B cell (primary cell): ENCODE data around the gene PDZD2. TPM values are rescaled to one million over a fixed set of nuclear protein-coding genes. Genes with fewer than 3 reads are reported as not detected.
"Not testable (repeated sequence)": the region's sequence is repeated elsewhere in the genome, so short reads cannot be mapped to it uniquely, and the experiment has no call there.

Experiments
- ATAC-seq: fragments of 200-7000 bp; cut with Tn5 transposase; one replicate; pipeline ENCODE4 v1.10.0; 2021; ENCODE audit warnings: low read depth, mild to moderate bottlenecking, moderate number of reproducible peaks, moderate library complexity
- CTCF ChIA-PET: fragments of 350-600 bp; sonication (Branson Sonifier 250); formaldehyde crosslinking; loops from one replicate; lab custom pipeline; 2021; ENCODE audit warnings: antibody characterized with exemption, inconsistent platforms; lab: Charles Lee
- POLR2A ChIA-PET: fragments of 350-600 bp; sonication (Branson Sonifier 250); formaldehyde crosslinking; loops from one replicate; lab custom pipeline; 2021; ENCODE audit warnings: antibody characterized with exemption; lab: Charles Lee
- DNase-seq: peaks from one replicate; pipeline ENCODE4 v3.0.0; 2013
- H2AFZ ChIP-seq: 2 replicates; pipeline ENCODE4 v1.6.1; 2012; ENCODE audit warnings: mild to moderate bottlenecking, low read depth, low read length; ENCODE audit not compliant: insufficient read depth, poor library complexity, severe bottlenecking
- H3K27ac ChIP-seq, 2 donors: 1 replicate in 1 of 2; 2 replicates in 1 of 2; pipeline ENCODE4 v1.5.1; 2012 to 2013; ENCODE audit warnings: low read length in 2 of 2, mild to moderate bottlenecking in 2 of 2, moderate library complexity in 1 of 2
- H3K27me3 ChIP-seq, 4 experiments: fragments of 200-600 bp in 1 of 4; sonication (generic) in 1 of 4; replicated peaks in 1 of 4; 1 replicate in 2 of 4; 2 replicates in 2 of 4; pipeline versions ENCODE4 v1.6.1 to v1.7.0; 2013 to 2016; ENCODE audit warnings: low read length in 3 of 4, mild to moderate bottlenecking in 2 of 4, mixed read lengths in 1 of 4, moderate library complexity in 1 of 4; ENCODE audit not compliant: insufficient read depth in 4 of 4, control insufficient read depth in 3 of 4; ENCODE audit errors: control extremely low read depth in 1 of 4
- H3K36me3 ChIP-seq, 2 experiments: replicated peaks in 1 of 2; 1 replicate in 1 of 2; 2 replicates in 1 of 2; pipeline versions ENCODE4 v1.6.1 to v1.7.1; 2013; ENCODE audit warnings: low read length in 1 of 2; ENCODE audit not compliant: insufficient read depth in 2 of 2, control insufficient read depth in 1 of 2; ENCODE audit errors: control extremely low read depth in 1 of 2, extremely low read depth in 1 of 2
- H3K4me1 ChIP-seq, 2 donors: fragments of 200-600 bp in 1 of 2; sonication (generic) in 1 of 2; 1 replicate in 1 of 2; 2 replicates in 1 of 2; pipeline versions ENCODE4 v1.5.1 to v1.6.1; 2013 to 2017; ENCODE audit warnings: low read length in 2 of 2; ENCODE audit not compliant: control insufficient read depth in 2 of 2, insufficient read depth in 2 of 2
- H3K4me2 ChIP-seq: replicated peaks from 2 replicates; pipeline ENCODE3; 2012; ENCODE audit warnings: mild to moderate bottlenecking, low read depth, low read length; ENCODE audit not compliant: poor library complexity, severe bottlenecking
- H3K4me3 ChIP-seq, 5 experiments: fragments of 200-600 bp in 1 of 5; sonication (generic) in 1 of 5; 1 replicate in 3 of 5; 2 replicates in 2 of 5; pipeline versions ENCODE4 v1.5.1 to v1.7.0; 2011 to 2016; ENCODE audit warnings: low read length in 4 of 5, mild to moderate bottlenecking in 4 of 5, low read depth in 2 of 5, control low read depth in 1 of 5, moderate library complexity in 1 of 5; ENCODE audit not compliant: insufficient read depth in 1 of 5; ENCODE audit errors: control extremely low read depth in 1 of 5, extremely low read depth in 1 of 5
- H3K79me2 ChIP-seq: fragments of 200-600 bp; sonication (generic); one replicate; pipeline ENCODE4 v1.6.0; 2016; ENCODE audit warnings: low read length; ENCODE audit not compliant: control insufficient read depth, insufficient read depth
- H3K9ac ChIP-seq: fragments of 200-600 bp; sonication (generic); 2 replicates; pipeline ENCODE4 v1.6.1; 2017; ENCODE audit warnings: mild to moderate bottlenecking, low read length, moderate library complexity
- H3K9me3 ChIP-seq, 3 donors: one replicate each; pipeline versions ENCODE4 v1.6.1 to v1.7.1; 2013; ENCODE audit warnings: low read length in 2 of 3; ENCODE audit not compliant: control insufficient read depth in 2 of 3, insufficient read depth in 1 of 3; ENCODE audit errors: control extremely low read depth in 1 of 3
- H4K20me1 ChIP-seq: 2 replicates; pipeline ENCODE4 v1.6.0; 2012; ENCODE audit warnings: mild to moderate bottlenecking, low read length; ENCODE audit not compliant: insufficient read depth, control insufficient read depth, poor library complexity, severe bottlenecking
- H3K27ac Mint-ChIP-seq: one replicate; pipeline ENCODE4 v1.8.0; 2021; ENCODE audit warnings: mixed read lengths
- H3K27me3 Mint-ChIP-seq: one replicate; pipeline ENCODE4 v1.8.0; 2021; ENCODE audit warnings: mixed read lengths
- H3K4me1 Mint-ChIP-seq: one replicate; pipeline ENCODE4 v1.8.0; 2021; ENCODE audit warnings: mixed read lengths
- H3K4me3 Mint-ChIP-seq: one replicate; pipeline ENCODE4 v1.8.0; 2021; ENCODE audit warnings: mixed read lengths
- H3K9me3 Mint-ChIP-seq: one replicate; pipeline ENCODE4 v1.8.0; 2022; ENCODE audit warnings: mixed read lengths; ENCODE audit not compliant: insufficient read depth
- EZH2 ChIP-seq: IDR thresholded peaks from 2 replicates; pipeline ENCODE4 v1.6.1; 2012; ENCODE audit warnings: borderline replicate concordance, low read depth, mild to moderate bottlenecking, moderate library complexity, low read length; ENCODE audit not compliant: insufficient read depth, poor library complexity, severe bottlenecking
- WGBS: methylation state at CpG from one replicate; pipeline ENCODE4 v1.1.5; 2013; ENCODE audit warnings: missing lambda C conversion rate; ENCODE audit not compliant: insufficient coverage; 5-methylcytosine and 5-hydroxymethylcytosine counted together
- intact Hi-C: fragments of 100-400 bp; cut with micrococcal nuclease; formaldehyde crosslinking; loops from one replicate; pipeline ENCODE4 v1.10.0; 2022
- polyA plus RNA-seq: library from polyadenylated mRNA; depleted of rRNA; stranded (reverse); fragments of >200 nt; gene quantifications from 2 replicates; pipeline ENCODE4 v1.2.3, GENCODE V29; 2012
- total RNA-seq, 2 donors: library from RNA; stranded (reverse); fragments of 120-200 nt in 1 of 2; gene quantifications; 1 replicate in 1 of 2; 2 replicates in 1 of 2; pipeline versions ENCODE4 v1.2.3 to v1.2.4, GENCODE V29; 2013 to 2022
- TF ChIP-seq, protein P1 (sequence below): fragments of 200-600 bp; IDR thresholded peaks from one replicate; pipeline ENCODE4 v1.8.0; 2022; ENCODE audit warnings: antibody characterized with exemption, mild to moderate bottlenecking

Gene PDZD2
- total and polyA plus RNA-seq, 2 donors (not counting 1 experiment from before 2014, with no cell fraction given), result not detected

DNA sequence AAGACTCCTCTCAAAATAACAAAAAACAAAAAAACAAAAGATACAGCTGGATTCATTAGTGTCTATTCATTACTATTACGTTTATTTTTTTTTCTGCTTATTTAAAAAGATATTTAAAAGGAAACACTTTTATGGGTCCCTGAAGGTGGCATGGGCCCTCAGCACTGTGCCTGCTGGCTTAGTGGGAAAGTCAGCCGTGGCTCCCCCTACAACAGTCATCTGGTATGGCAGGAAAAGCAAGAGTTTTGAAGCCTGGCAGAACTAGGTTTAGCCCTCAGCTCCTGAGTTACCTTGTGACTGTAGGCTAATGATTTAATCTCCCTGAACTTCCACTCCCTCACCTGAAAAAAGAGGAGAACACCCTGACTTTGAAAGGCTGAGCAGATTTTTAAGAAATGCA lies 399.6 kb downstream of the PDZD2 start:
- no peak overlapping the region for H3K27ac Mint-ChIP-seq
- no peak overlapping the region for H3K4me3 Mint-ChIP-seq
- DNase-seq (no peak), ATAC-seq (no peak)
- H3K27ac ChIP-seq, result no peak overlapping the region
- no peaks in the 10 kb centered on the region for H3K27me3 ChIP-seq
- H3K9ac ChIP-seq, result no peak overlapping the region
- H4K20me1 ChIP-seq, result no peaks in the 10 kb centered on the region
- ChIA-PET POLR2A (no interaction called here), CTCF (interaction anchor here (0.6 kb wide), 1 partner anchor 453 kb away, joined by 3 read pairs; no protein-coding TSS in a partner anchor)
- H3K36me3 ChIP-seq, result no peaks in the 10 kb centered on the region
- no peak overlapping the region for H2AFZ ChIP-seq
- no peak overlapping the region for H3K4me2 ChIP-seq
- H3K9me3 Mint-ChIP-seq, result no peaks in the 10 kb centered on the region
- intact Hi-C loops, result no loop called here
- H3K4me1 ChIP-seq, result no peaks in the 10 kb centered on the region
- H3K4me1 Mint-ChIP-seq, result no peaks in the 10 kb centered on the region
- H3K27me3 Mint-ChIP-seq, result no peaks in the 10 kb centered on the region
- no CpG with 5 or more reads among the region's 2 CpGs for WGBS
- TF ChIP-seq EZH2, result no peak
- TF ChIP-seq, protein P1, sequence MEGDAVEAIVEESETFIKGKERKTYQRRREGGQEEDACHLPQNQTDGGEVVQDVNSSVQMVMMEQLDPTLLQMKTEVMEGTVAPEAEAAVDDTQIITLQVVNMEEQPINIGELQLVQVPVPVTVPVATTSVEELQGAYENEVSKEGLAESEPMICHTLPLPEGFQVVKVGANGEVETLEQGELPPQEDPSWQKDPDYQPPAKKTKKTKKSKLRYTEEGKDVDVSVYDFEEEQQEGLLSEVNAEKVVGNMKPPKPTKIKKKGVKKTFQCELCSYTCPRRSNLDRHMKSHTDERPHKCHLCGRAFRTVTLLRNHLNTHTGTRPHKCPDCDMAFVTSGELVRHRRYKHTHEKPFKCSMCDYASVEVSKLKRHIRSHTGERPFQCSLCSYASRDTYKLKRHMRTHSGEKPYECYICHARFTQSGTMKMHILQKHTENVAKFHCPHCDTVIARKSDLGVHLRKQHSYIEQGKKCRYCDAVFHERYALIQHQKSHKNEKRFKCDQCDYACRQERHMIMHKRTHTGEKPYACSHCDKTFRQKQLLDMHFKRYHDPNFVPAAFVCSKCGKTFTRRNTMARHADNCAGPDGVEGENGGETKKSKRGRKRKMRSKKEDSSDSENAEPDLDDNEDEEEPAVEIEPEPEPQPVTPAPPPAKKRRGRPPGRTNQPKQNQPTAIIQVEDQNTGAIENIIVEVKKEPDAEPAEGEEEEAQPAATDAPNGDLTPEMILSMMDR, result no peak
- H3K79me2 ChIP-seq, result no peaks in the 10 kb centered on the region
- H3K4me3 ChIP-seq, result no peak overlapping the region
- peaks cover 0 to 15% (median 0%) of the 10 kb centered on the region in 3 donors for H3K9me3 ChIP-seq

- H3K27ac ChIP-seq, H3K4me1 ChIP-seq, H3K36me3 ChIP-seq, H4K20me1 ChIP-seq, POLR2A ChIA-PET, CTCF ChIA-PET, intact Hi-C loops, H3K27me3 Mint-ChIP-seq, H3K9ac ChIP-seq, H2AFZ ChIP-seq, H3K4me1 Mint-ChIP-seq, H3K27ac Mint-ChIP-seq, ATAC-seq, H3K27me3 ChIP-seq, H3K9me3 Mint-ChIP-seq, H3K4me3 ChIP-seq, H3K4me3 Mint-ChIP-seq, H3K79me2 ChIP-seq, DNase-seq, H3K4me2 ChIP-seq: not testable (repeated sequence)
- H3K9me3 ChIP-seq, result peaks cover 0 to 15% (median 0%) of the 10 kb centered on the region in 3 donors
- WGBS, result 96% methylated on average over 13 of the region's 22 CpGs
These were observed 400.2 kb downstream of the PDZD2 start for GRCh38 chr5:32039133-32039532.

- POLR2A ChIA-PET, H3K4me1 Mint-ChIP-seq, H3K27me3 ChIP-seq, H3K4me2 ChIP-seq, H3K4me3 ChIP-seq, H3K9me3 Mint-ChIP-seq, ATAC-seq, H4K20me1 ChIP-seq, H3K4me1 ChIP-seq, DNase-seq, H3K27ac ChIP-seq, H2AFZ ChIP-seq, H3K79me2 ChIP-seq, H3K27ac Mint-ChIP-seq, H3K36me3 ChIP-seq, intact Hi-C loops, H3K9ac ChIP-seq, H3K27me3 Mint-ChIP-seq, CTCF ChIA-PET, H3K4me3 Mint-ChIP-seq: not testable (repeated sequence)
- WGBS, result 94% methylated on average over 23 of the region's 26 CpGs
- H3K9me3 ChIP-seq, result peaks cover 0 to 15% (median 0%) of the 10 kb centered on the region in 3 donors
These were observed 400.7 kb downstream of the PDZD2 start for GRCh38 chr5:32039601-32040000.
